ENCODE measurements around the gene CNGA3. TPM values are rescaled to one million over a fixed set of nuclear protein-coding genes. Genes with fewer than 3 reads are reported as not detected.

Gene CNGA3
- total and polyA plus RNA-seq, 2 of the 8 experiments (the other 6 are each of a cell fraction or from before 2014, with no cell fraction given), result 0.02 TPM; not detected in 1

DNA sequence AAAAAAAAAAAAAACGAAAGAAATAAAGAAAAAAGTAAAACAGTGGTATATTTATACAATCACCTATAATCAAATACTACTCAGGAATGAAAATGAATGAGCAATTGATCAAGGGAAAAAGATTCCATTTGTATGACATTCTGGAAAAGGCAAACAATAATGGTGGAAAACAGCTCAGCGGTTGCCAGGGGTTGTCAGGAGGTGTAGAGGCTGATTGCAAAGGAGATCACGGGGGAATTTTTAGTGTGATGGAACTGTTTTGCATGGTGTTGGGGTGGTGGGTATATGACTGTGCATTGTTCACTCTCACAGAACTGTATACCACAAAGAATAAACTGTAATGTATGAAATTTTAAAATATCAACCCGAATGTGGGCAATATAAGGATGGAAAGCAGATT is 52.9 kb downstream of the CNGA3 start:
- CTCF ChIA-PET (ENCODE audit: partially characterized antibody), result interaction anchor here (1.8 kb wide), 1 partner anchor 10 kb away, joined by 3 read pairs; no protein-coding TSS in a partner anchor

More for the DNA sequence above, 52.9 kb downstream of the CNGA3 start:
- no peak for TF ChIP-seq TEAD4 (IDR thresholded peaks at IDR 0.05; ENCODE audit: low read depth, low read length)
- no peak for TF ChIP-seq RAD21 (IDR thresholded peaks at IDR 0.05 in 1 of 2, conservative IDR thresholded peaks at IDR 0.05 in 1 of 2; ENCODE audit: low read depth in 2 of 2, low read length in 2 of 2)
- TF ChIP-seq TAF7 (optimal IDR thresholded peaks at IDR 0.05; ENCODE audit: borderline replicate concordance, low read depth, low read length), result no peak
- no peak for TF ChIP-seq SAP30 (IDR thresholded peaks at IDR 0.05; ENCODE audit: insufficient read depth, insufficient replicate concordance, low read length)
- no peak for TF ChIP-seq BCL11A (IDR thresholded peaks at IDR 0.05; ENCODE audit: low read depth in 2 of 2, low read length in 2 of 2)
- no peak for TF ChIP-seq SIRT6 (IDR thresholded peaks at IDR 0.05; ENCODE audit: low read length)
- no peak overlapping the region for H4K5ac ChIP-seq (ENCODE audit: insufficient read length, low read depth, low read length)
- FAIRE-seq (no peak), DNase-seq (ENCODE audit: low read depth in 1 of 2, low spot score in 2 of 2) (no peak)
- H3K27me3 ChIP-seq (replicated peaks in 1 of 4; ENCODE audit: control insufficient read depth in 3 of 4, extremely low read depth in 1 of 4, insufficient read depth in 3 of 4, low read length in 3 of 4), result no peaks in the 10 kb centered on the region
- H3K56ac ChIP-seq (replicated peaks; ENCODE audit: insufficient read length, low read depth, low read length), result no peak overlapping the region
- no peaks in the 10 kb centered on the region for H3K23me2 ChIP-seq (ENCODE audit: low read depth, low read length)
- no peak overlapping the region for H3K18ac ChIP-seq (ENCODE audit: extremely low read depth, low read length)
- no peak overlapping the region for H4K91ac ChIP-seq (replicated peaks; ENCODE audit: insufficient read length, low read length)
- H3K4me2 ChIP-seq (ENCODE audit: insufficient read depth in 1 of 2, low read depth in 2 of 2, low read length in 2 of 2), result no peak overlapping the region
- no peak overlapping the region for H2BK20ac ChIP-seq (ENCODE audit: low read length)
- no peak overlapping the region for H3K14ac ChIP-seq (ENCODE audit: insufficient read length)
- H3K4me3 ChIP-seq (ENCODE audit: extremely low read depth in 1 of 4, insufficient read depth in 2 of 4, low read depth in 3 of 4, low read length in 4 of 4), result no peak overlapping the region
- H2AFZ ChIP-seq (ENCODE audit: low read length), result no peak overlapping the region
- H4K8ac ChIP-seq (ENCODE audit: extremely low read depth, insufficient read depth, low read length), result no peak overlapping the region
- H3K23ac ChIP-seq (ENCODE audit: insufficient read length), result no peak overlapping the region
- no peaks in the 10 kb centered on the region for H3K36me3 ChIP-seq (ENCODE audit: control insufficient read depth in 2 of 4, insufficient read depth in 4 of 4, low read length in 3 of 4)
- H3K27ac ChIP-seq (ENCODE audit: low read depth, low read length), result no peak overlapping the region
- no peak overlapping the region for H2BK5ac ChIP-seq (ENCODE audit: low read depth, low read length)
- H4K20me1 ChIP-seq (replicated peaks in 1 of 2; ENCODE audit: control insufficient read depth in 1 of 2, insufficient read depth in 2 of 2, low read length in 2 of 2), result no peaks in the 10 kb centered on the region
- no peak overlapping the region for H2BK120ac ChIP-seq (replicated peaks; ENCODE audit: low read depth, low read length)
- 80% methylated on average over 4 of the region's 4 CpGs; no CpG with 5 or more reads in 1 of the 2 experiments for WGBS, 2 experiments (ENCODE audit: extremely low coverage in 1 of 2, insufficient coverage in 1 of 2, insufficient read length in 1 of 2, insufficient replicate concordance in 2 of 2, low coverage in 1 of 2, low lambda C conversion rate in 2 of 2, missing lambda C conversion rate in 1 of 2)
- POLR2A ChIA-PET (ENCODE audit: partially characterized antibody), result interaction anchor here (0.6 kb wide), 1 partner anchor 77 kb away, joined by 4 read pairs; no protein-coding TSS in a partner anchor
- peaks cover 0 to 3% (median 0%) of the 10 kb centered on the region in 4 experiments; a peak in 2 of 7 replicates for H3K4me1 ChIP-seq (replicated peaks in 1 of 4; ENCODE audit: control insufficient read depth in 3 of 4, insufficient read depth in 4 of 4, low read length in 3 of 4)
- no peak overlapping the region for H2BK12ac ChIP-seq (ENCODE audit: low read depth, low read length)
- H2BK15ac ChIP-seq (ENCODE audit: low read length), result no peak overlapping the region
- H3K9me3 ChIP-seq (ENCODE audit: insufficient read depth in 2 of 2, low read depth in 1 of 2, low read length in 1 of 2), result no peaks in the 10 kb centered on the region; a peak in 1 of 4 replicates
- H2AK5ac ChIP-seq (ENCODE audit: low read depth, low read length), result no peak overlapping the region
- H3K79me2 ChIP-seq (ENCODE audit: control insufficient read depth in 1 of 2, insufficient read depth in 2 of 2, low read length in 2 of 2), result no peaks in the 10 kb centered on the region
- no peaks in the 10 kb centered on the region for H3K79me1 ChIP-seq (ENCODE audit: low read depth, low read length)
- H3K4ac ChIP-seq (replicated peaks; ENCODE audit: insufficient read length, low read depth, low read length), result no peak overlapping the region
- no peak overlapping the region for H3K9ac ChIP-seq (replicated peaks in 1 of 4; ENCODE audit: extremely low read depth in 1 of 4, low read depth in 3 of 4, low read length in 3 of 4)
